Measurements from ENCODE around the gene IMPG2.

The IMPG2 gene

GRCh38 chr3:101279765-101280385 lies 40.5 kb downstream of the IMPG2 start:
- DNase-seq (ENCODE audit: low read depth in 2 of 2): peak in 1 of 2 donors; percentile 16
- H3K4me3 ChIP-seq (replicated peaks in 1 of 2; ENCODE audit: low read depth in 2 of 2, low read length in 2 of 2): no peak overlapping the region
- TF ChIP-seq, protein P1, sequence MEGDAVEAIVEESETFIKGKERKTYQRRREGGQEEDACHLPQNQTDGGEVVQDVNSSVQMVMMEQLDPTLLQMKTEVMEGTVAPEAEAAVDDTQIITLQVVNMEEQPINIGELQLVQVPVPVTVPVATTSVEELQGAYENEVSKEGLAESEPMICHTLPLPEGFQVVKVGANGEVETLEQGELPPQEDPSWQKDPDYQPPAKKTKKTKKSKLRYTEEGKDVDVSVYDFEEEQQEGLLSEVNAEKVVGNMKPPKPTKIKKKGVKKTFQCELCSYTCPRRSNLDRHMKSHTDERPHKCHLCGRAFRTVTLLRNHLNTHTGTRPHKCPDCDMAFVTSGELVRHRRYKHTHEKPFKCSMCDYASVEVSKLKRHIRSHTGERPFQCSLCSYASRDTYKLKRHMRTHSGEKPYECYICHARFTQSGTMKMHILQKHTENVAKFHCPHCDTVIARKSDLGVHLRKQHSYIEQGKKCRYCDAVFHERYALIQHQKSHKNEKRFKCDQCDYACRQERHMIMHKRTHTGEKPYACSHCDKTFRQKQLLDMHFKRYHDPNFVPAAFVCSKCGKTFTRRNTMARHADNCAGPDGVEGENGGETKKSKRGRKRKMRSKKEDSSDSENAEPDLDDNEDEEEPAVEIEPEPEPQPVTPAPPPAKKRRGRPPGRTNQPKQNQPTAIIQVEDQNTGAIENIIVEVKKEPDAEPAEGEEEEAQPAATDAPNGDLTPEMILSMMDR (IDR thresholded peaks at IDR 0.05; ENCODE audit: low read depth, low read length): no peak

DNA sequence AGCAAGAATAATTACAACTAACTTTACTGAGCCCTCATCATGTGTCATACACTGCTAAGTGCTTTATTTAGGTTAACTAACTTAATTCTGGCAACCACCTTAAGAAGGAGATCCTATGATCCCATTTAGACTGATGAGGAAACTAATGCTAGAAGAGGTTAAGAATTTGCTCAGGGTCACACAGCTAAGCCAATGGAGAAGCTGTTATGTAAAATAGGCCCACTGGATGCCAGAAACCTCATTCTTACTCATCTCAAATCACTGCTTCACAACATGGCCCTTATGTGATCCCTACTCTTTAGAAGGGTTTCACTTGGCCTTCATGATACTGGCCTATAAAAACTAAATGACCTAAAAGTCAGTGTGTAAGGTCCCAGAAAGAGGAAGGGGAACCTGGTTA lies 41.2 kb downstream of the IMPG2 start:
- no peak overlapping the region for H3K4me3 ChIP-seq (replicated peaks in 1 of 2; ENCODE audit: low read depth in 2 of 2, low read length in 2 of 2)
- TF ChIP-seq, protein P1 (IDR thresholded peaks at IDR 0.05; ENCODE audit: low read depth, low read length): no peak
- DNase-seq (ENCODE audit: low read depth in 2 of 2): peak in 1 of 2 donors; percentile 57

GRCh38 chr3:101278727-101279126 lies 41.6 kb downstream of the IMPG2 start:
- TF ChIP-seq, protein P1 (IDR thresholded peaks at IDR 0.05; ENCODE audit: low read depth, low read length): no peak
- H3K4me3 ChIP-seq (replicated peaks in 1 of 2; ENCODE audit: low read depth in 2 of 2, low read length in 2 of 2): no peak overlapping the region
- no peak for DNase-seq (ENCODE audit: low read depth in 2 of 2)

DNA sequence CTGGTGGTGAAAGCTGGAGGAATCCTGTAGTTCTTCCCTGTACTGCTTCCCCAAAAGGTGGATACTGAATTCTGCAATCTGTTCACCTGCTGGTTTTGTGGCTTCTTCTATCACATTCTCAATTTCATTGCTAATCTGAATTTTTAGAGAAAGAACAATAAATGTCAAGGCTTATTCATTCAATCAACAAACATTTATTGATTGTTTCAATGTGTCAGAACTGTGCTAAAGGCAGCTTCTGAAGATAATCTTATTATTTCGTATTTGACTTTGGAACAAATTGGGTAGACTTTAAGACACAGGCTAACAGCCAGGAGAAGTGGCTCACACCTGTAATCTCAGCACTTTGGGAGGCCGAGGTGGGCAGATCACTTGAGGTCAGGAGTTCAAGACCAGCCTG lies 46.8 kb downstream of the IMPG2 start:
- no peak for DNase-seq (ENCODE audit: low read depth in 2 of 2)
- TF ChIP-seq, protein P1 (IDR thresholded peaks at IDR 0.05; ENCODE audit: low read depth, low read length): no peak
- H3K4me3 ChIP-seq (replicated peaks in 1 of 2; ENCODE audit: low read depth in 2 of 2, low read length in 2 of 2): no peak overlapping the region

DNA sequence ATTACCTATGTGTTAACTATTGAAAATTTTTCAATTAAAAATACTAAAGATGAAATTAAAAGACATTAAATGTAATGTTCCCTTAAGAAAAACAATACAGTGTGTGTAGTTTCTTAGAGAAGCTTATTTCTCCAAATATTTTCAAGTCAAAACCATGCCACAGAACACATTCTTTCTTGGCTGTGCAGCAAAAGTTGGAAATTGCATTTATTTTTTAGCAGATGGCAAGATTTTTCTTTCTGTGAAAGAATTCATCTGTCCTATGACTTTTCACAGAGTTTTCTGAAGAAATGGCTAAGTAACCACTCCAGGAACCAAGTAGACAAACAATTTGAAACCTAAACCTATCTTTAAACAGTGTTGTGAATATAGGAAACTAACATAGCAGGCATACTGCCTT lies 47.2 kb downstream of the IMPG2 start:
- TF ChIP-seq, protein P1 (IDR thresholded peaks at IDR 0.05; ENCODE audit: low read depth, low read length): no peak
- no peak for DNase-seq (ENCODE audit: low read depth in 2 of 2)
- H3K4me3 ChIP-seq (replicated peaks in 1 of 2; ENCODE audit: low read depth in 2 of 2, low read length in 2 of 2): no peak overlapping the region

GRCh38 chr3:101271728-101272127 lies 48.6 kb downstream of the IMPG2 start:
- TF ChIP-seq, protein P1 (IDR thresholded peaks at IDR 0.05; ENCODE audit: low read depth, low read length): no peak
- DNase-seq (ENCODE audit: low read depth in 2 of 2): no peak
- no peak overlapping the region for H3K4me3 ChIP-seq (replicated peaks in 1 of 2; ENCODE audit: low read depth in 2 of 2, low read length in 2 of 2)

GRCh38 chr3:101270149-101270548 lies 50.2 kb downstream of the IMPG2 start:
- no peak for DNase-seq (ENCODE audit: low read depth in 2 of 2)
- no peak overlapping the region for H3K4me3 ChIP-seq (replicated peaks in 1 of 2; ENCODE audit: low read depth in 2 of 2, low read length in 2 of 2)
- TF ChIP-seq, protein P1 (IDR thresholded peaks at IDR 0.05; ENCODE audit: low read depth, low read length): no peak
